CD4-positive, CD25-positive, alpha-beta regulatory T cell (primary cell): ENCODE data around the gene UBE3D. TPM values are rescaled to one million over a fixed set of nuclear protein-coding genes. Genes with fewer than 3 reads are reported as not detected.
"Not testable (repeated sequence)": the region's sequence is repeated elsewhere in the genome, so short reads cannot be mapped to it uniquely, and the experiment has no call there.

Source experiments
- ATAC-seq, 2 donors: fragments of 150-1000 bp; cut with Tn5 transposase; one replicate each; pipeline ENCODE4 v1.10.0; 2021; ENCODE audit warnings: low read depth in 2 of 2, moderate number of reproducible peaks in 2 of 2, moderate library complexity in 1 of 2
- DNase-seq, 3 donors: peaks; one replicate each; pipeline versions ENCODE4 v3.0.0 to v3.0.0-alpha.2; 2012 to 2022; ENCODE audit warnings: mixed read lengths in 1 of 3
- H3K27ac ChIP-seq: one replicate; pipeline ENCODE4 v1.7.0; 2013; ENCODE audit warnings: mild to moderate bottlenecking, low read length; ENCODE audit not compliant: insufficient read depth, poor library complexity, severe bottlenecking
- H3K27me3 ChIP-seq: one replicate; pipeline ENCODE4 v1.7.0; 2013; ENCODE audit warnings: low read length; ENCODE audit not compliant: control insufficient read depth, insufficient read depth
- H3K36me3 ChIP-seq: one replicate; pipeline ENCODE4 v1.7.0; 2013; ENCODE audit warnings: mild to moderate bottlenecking, low read length, moderate library complexity; ENCODE audit not compliant: control insufficient read depth, insufficient read depth
- H3K4me1 ChIP-seq: 2 replicates; pipeline ENCODE4 v1.7.0; 2013; ENCODE audit warnings: mild to moderate bottlenecking, low read length; ENCODE audit not compliant: insufficient read depth, control insufficient read depth, poor library complexity, severe bottlenecking
- H3K4me3 ChIP-seq: one replicate; pipeline ENCODE4 v1.7.0; 2013; ENCODE audit warnings: low read depth, mild to moderate bottlenecking, low read length, moderate library complexity
- H3K9me3 ChIP-seq, 2 experiments: 1 replicate in 1 of 2; 2 replicates in 1 of 2; pipeline ENCODE4 v1.7.0; 2013; ENCODE audit warnings: low read length in 2 of 2, mild to moderate bottlenecking in 1 of 2, moderate library complexity in 1 of 2; ENCODE audit not compliant: control insufficient read depth in 2 of 2
- H3K27ac Mint-ChIP-seq, 3 donors: one replicate each; pipeline ENCODE4 v1.8.0; 2020 to 2022; ENCODE audit warnings: mild to moderate bottlenecking in 3 of 3, mixed read lengths in 3 of 3, moderate library complexity in 2 of 3
- H3K27me3 Mint-ChIP-seq: one replicate; pipeline ENCODE4 v1.8.0; 2022; ENCODE audit warnings: mild to moderate bottlenecking, mixed read lengths
- H3K36me3 Mint-ChIP-seq: one replicate; pipeline ENCODE4 v1.8.0; 2020; ENCODE audit warnings: mixed read lengths
- H3K4me1 Mint-ChIP-seq, 4 donors: one replicate each; pipeline ENCODE4 v1.8.0; 2020 to 2022; ENCODE audit warnings: mixed read lengths in 4 of 4, mild to moderate bottlenecking in 1 of 4
- H3K4me3 Mint-ChIP-seq, 4 donors: one replicate each; pipeline ENCODE4 v1.8.0; 2020 to 2022; ENCODE audit warnings: mild to moderate bottlenecking in 4 of 4, mixed read lengths in 4 of 4, moderate library complexity in 3 of 4
- H3K9me3 Mint-ChIP-seq, 7 donors: one replicate each; pipeline ENCODE4 v1.8.0; 2020 to 2022; ENCODE audit warnings: mixed read lengths in 7 of 7, mild to moderate bottlenecking in 3 of 7, moderate library complexity in 2 of 7
- polyA plus RNA-seq, 4 donors: library from polyadenylated mRNA; unstranded; fragments of 300-500 nt; fragmentation: Illumina TruSeq; gene quantifications; one replicate each; pipeline ENCODE4 v1.2.3, GENCODE V29; 2021
- total RNA-seq: library from RNA; stranded (reverse); gene quantifications from one replicate; pipeline ENCODE4 v1.2.3, GENCODE V29; 2022

Gene UBE3D
- total and polyA plus RNA-seq, 5 donors from 2014 or later: 3.8 to 7.8 (median 5.5) TPM

DNA sequence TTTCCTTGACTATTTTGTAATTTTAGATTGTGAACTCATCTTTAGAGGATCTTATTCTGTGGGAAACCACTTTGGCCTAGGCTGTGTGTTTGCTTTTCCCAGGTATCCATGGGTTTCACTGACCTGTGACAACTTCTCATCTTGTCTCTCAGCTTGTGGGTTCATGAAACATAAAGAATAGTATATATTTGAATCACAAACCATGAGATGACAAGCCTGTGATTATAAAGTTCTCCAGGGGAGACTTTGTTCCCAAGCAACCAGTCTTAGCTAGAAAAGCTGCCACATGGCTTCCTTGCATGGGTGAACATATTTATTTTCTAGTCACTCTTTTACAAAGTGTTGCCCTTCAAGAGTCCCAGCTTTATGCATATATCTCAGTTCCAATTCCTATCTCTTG is 201.9 kb downstream of the UBE3D start:
- Histone ChIP-seq H3K27ac (no peak overlapping the region), H3K27me3 (no peaks in the 10 kb centered on the region), H3K4me1 (no peaks in the 10 kb centered on the region), H3K9me3 (no peaks in the 10 kb centered on the region), H3K36me3 (no peaks in the 10 kb centered on the region), H3K4me3 (no peak overlapping the region)
- Mint-ChIP-seq H3K4me3 (no peak overlapping the region), H3K4me1 (no peaks in the 10 kb centered on the region), H3K27ac (no peak overlapping the region), H3K36me3 (no peaks in the 10 kb centered on the region), H3K9me3 (peaks cover 0 to 6% (median 2%) of the 10 kb centered on the region in 7 donors), H3K27me3 (no peaks in the 10 kb centered on the region)
- no peak for DNase-seq
- no peak for ATAC-seq

- Mint-ChIP-seq H3K4me1 (no peaks in the 10 kb centered on the region), H3K9me3 (peaks cover 0 to 6% (median 2%) of the 10 kb centered on the region in 7 donors), H3K27me3 (peaks cover 4% of the 10 kb centered on the region), H3K4me3 (no peak overlapping the region), H3K36me3 (no peaks in the 10 kb centered on the region), H3K27ac (no peak overlapping the region)
- Histone ChIP-seq H3K27ac (no peak overlapping the region), H3K36me3 (no peaks in the 10 kb centered on the region), H3K9me3 (no peaks in the 10 kb centered on the region), H3K27me3 (no peaks in the 10 kb centered on the region), H3K4me3 (no peak overlapping the region), H3K4me1 (no peaks in the 10 kb centered on the region)
- ATAC-seq (no peak), DNase-seq (no peak)
Observed at GRCh38 chr6:82862543-82862942, 203.1 kb downstream of the UBE3D start.

DNA sequence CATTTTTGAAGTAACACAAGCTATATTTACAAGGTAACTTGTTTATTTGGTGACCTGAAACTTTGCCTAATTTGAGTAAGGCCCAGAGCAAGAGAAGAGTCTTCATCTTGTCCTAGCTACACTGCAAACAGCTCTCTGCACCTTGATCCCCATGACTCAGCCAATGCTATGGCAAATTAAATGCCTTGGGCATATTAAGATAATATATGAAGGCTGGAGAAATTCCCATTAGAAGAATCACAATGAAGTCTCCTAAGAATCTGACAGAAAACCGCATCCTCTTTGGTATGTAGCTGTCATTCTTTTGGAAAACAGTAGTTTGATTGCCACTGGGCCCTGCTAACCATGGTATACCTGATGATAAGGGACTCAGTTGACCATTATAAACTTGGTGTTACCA is 204.5 kb downstream of the UBE3D start:
- DNase-seq: no peak
- Mint-ChIP-seq H3K27me3 (peaks cover 4% of the 10 kb centered on the region), H3K27ac (no peak overlapping the region), H3K9me3 (peaks cover 0 to 5% (median 2%) of the 10 kb centered on the region in 7 donors), H3K36me3 (no peaks in the 10 kb centered on the region), H3K4me1 (no peaks in the 10 kb centered on the region), H3K4me3 (no peak overlapping the region)
- no peaks in the 10 kb centered on the region for H3K36me3 ChIP-seq
- no peaks in the 10 kb centered on the region for H3K27me3 ChIP-seq
- no peak overlapping the region for H3K27ac ChIP-seq
- H3K4me3 ChIP-seq: no peak overlapping the region
- H3K9me3 ChIP-seq: no peaks in the 10 kb centered on the region
- no peak for ATAC-seq
- H3K4me1 ChIP-seq: no peaks in the 10 kb centered on the region

DNA sequence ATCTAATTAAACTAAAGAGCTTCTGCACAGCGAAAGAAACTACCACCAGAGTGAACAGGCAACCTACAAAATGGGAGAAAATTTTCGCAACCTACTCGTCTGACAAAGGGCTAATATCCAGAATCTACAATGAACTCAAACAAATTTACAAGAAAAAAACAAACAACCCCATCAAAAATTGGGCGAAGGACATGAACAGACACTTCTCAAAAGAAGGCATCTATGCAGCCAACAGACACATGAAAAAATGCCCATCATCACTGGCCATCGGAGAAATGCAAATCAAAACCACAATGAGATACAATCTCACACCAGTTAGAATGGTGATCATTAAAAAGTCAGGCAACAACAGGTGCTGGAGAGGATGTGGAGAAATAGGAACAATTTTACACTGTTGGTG is 209.6 kb downstream of the UBE3D start:
- not testable (repeated sequence) for H3K4me3 Mint-ChIP-seq, H3K27me3 ChIP-seq, H3K4me1 Mint-ChIP-seq, H3K27ac ChIP-seq, H3K4me1 ChIP-seq, H3K36me3 ChIP-seq, DNase-seq, H3K4me3 ChIP-seq, H3K9me3 ChIP-seq, ATAC-seq, H3K27me3 Mint-ChIP-seq, H3K27ac Mint-ChIP-seq, H3K36me3 Mint-ChIP-seq
- peaks cover 1 to 22% (median 7%) of the 10 kb centered on the region in 7 donors for H3K9me3 Mint-ChIP-seq

DNA sequence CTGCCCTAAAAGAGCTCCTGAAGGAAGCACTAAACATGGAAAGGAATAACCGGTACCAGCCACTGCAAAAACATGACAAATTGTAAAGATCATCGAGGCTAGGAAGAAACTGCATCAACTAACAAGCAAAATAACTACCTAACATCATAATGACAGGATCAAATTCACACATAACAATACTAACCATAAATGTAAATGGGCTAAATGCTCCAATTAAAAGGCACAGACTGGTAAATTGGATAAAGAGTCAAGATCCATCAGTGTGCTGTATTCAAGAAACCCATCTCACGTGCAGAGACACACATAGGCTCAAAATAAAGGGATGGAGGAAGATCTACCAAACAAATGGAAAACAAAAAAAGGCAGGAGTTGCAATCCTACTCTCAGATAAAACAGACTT is 212.7 kb downstream of the UBE3D start:
- not testable (repeated sequence) for H3K4me3 Mint-ChIP-seq

DNA sequence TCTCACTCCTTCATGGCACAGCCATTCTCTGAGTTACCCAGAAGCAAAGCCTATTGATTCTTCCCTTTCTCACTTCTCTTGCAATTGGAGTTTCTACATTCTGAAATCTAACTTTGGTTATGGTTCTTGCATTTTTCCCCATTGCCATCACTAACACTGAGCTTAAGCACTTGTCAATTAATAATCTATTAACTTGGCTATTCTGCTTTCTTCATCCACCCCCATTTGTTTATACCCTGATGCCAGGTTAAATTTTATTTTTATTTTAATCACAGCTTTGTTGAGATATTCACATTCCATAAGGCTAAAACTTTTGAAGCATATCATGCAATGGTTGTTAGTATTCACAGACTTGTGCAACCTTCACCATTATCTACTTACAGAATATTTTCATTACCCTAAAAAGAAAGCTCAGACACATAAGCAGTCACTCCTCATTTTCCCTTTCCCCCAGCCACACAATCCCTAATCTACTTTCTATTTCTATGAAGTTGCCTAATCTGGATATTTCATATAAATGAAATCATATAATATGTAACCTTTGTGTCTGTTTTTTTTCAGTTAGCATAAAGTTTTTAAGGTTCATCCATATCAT is 222.3 kb downstream of the UBE3D start:
- Mint-ChIP-seq H3K27ac (no peak overlapping the region), H3K4me1 (no peaks in the 10 kb centered on the region), H3K9me3 (peaks cover 0 to 2% (median 0%) of the 10 kb centered on the region in 7 donors), H3K4me3 (no peak overlapping the region), H3K27me3 (peaks cover 8% of the 10 kb centered on the region), H3K36me3 (no peaks in the 10 kb centered on the region)
- Histone ChIP-seq H3K9me3 (no peaks in the 10 kb centered on the region), H3K36me3 (no peaks in the 10 kb centered on the region), H3K4me1 (no peaks in the 10 kb centered on the region), H3K4me3 (no peak overlapping the region), H3K27ac (no peak overlapping the region), H3K27me3 (no peaks in the 10 kb centered on the region)
- ATAC-seq (no peak), DNase-seq (no peak)

More for the DNA sequence above, 212.7 kb downstream of the UBE3D start:
- not testable (repeated sequence) for H3K27ac ChIP-seq, H3K9me3 ChIP-seq, H3K4me3 ChIP-seq, ATAC-seq, H3K4me1 ChIP-seq, H3K27ac Mint-ChIP-seq, H3K27me3 Mint-ChIP-seq, H3K27me3 ChIP-seq, H3K36me3 Mint-ChIP-seq, H3K36me3 ChIP-seq, DNase-seq, H3K4me1 Mint-ChIP-seq
- peaks cover 0 to 20% (median 8%) of the 10 kb centered on the region in 7 donors for H3K9me3 Mint-ChIP-seq

DNA sequence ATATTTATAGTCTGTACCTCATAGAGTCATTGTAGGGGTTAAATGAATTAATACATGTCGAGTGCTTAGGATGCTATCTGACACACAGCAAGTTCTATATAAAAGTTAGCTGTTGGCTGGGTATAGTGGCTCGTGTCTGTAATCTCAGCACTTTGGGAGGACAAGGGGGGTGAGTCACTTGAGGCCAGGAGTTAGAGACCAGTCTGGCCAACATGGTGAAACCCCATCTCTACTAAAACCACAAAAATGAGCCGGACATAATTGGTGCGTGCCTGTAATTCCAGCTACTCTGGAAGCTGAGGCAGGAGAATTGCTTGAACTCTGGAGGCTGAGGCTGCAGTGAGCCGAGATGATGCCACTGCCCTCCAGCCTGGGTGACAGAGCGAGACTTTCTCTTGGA is 222.9 kb downstream of the UBE3D start:
- Histone ChIP-seq H3K36me3 (no peaks in the 10 kb centered on the region), H3K4me3 (no peak overlapping the region), H3K27me3 (no peaks in the 10 kb centered on the region), H3K4me1 (no peaks in the 10 kb centered on the region), H3K27ac (no peak overlapping the region), H3K9me3 (no peaks in the 10 kb centered on the region)
- Mint-ChIP-seq H3K27ac (no peak overlapping the region), H3K36me3 (no peaks in the 10 kb centered on the region), H3K4me3 (no peak overlapping the region), H3K27me3 (peaks cover 6% of the 10 kb centered on the region), H3K4me1 (no peaks in the 10 kb centered on the region), H3K9me3 (no peaks in the 10 kb centered on the region)
- ATAC-seq: no peak
- DNase-seq: no peak
